Measurements from ENCODE around the gene SHMT1. TPM values are rescaled to one million over a fixed set of nuclear protein-coding genes. Genes with fewer than 3 reads are reported as not detected.

SHMT1 gene
- total RNA-seq, 3 donors from 2014 or later (not counting 1 experiment from before 2014, with no cell fraction given), result 8.8 to 19.2 (median 17.3) TPM

DNA sequence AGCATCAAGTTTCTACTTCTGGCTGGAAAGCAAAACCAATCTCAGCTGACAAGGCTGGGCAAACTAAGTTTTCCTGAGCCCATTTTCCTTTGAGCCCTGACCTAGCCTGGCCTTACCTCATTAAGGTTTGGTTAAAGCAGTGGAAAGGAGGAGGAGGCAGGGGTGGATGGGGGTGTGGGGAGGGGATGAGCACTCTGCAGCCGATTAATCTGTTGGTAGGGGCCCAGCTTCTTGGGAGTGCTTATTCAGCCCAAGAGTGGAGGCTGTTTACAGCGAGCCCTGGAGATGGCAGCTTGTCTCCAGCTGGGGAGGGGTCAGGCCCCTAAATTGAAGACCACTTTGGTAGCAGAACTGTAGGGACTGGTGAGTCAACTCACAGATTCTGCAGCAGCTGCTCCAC lies 36.3 kb downstream of the SHMT1 start:
- intact Hi-C loops (cut with micrococcal nuclease), result no loop called here
- no peak overlapping the region for H3K27ac Mint-ChIP-seq
- no peak overlapping the region for H3K27ac ChIP-seq (ENCODE audit: low read length)

DNA sequence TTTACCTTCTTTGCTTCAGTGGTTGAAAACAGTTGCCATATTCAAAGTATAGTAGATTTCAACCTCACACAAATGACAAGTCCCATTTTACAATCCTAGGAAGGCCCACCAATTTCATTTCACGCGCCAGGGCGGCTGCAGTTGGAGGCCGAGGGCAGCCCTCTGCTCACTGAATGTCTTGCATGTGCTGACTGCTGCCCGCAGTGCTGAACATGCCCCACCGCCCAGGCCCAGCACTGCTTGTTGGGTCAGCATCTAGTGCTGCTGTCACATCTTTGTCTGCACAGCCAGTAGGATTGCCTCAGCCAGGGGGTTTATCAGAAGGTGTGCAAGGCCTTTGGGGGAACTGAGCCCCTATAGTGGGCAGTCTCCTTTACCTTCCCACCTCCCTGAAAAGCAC lies 36.8 kb downstream of the SHMT1 start:
- H3K27me3 Mint-ChIP-seq (ENCODE audit: low read depth in 2 of 2), result no peaks in the 10 kb centered on the region

More for the DNA sequence above, 36.3 kb downstream of the SHMT1 start:
- Histone ChIP-seq H3K27me3 (ENCODE audit: control insufficient read depth, insufficient read depth, low read length) (no peaks in the 10 kb centered on the region), H3K4me3 (ENCODE audit: low read length) (no peak overlapping the region), H3K9me3 (ENCODE audit: control insufficient read depth, insufficient read depth, low read length) (no peaks in the 10 kb centered on the region), H3K36me3 (ENCODE audit: control insufficient read depth, insufficient read depth, low read length) (peaks cover 69% of the 10 kb centered on the region), H3K4me1 (ENCODE audit: control insufficient read depth, insufficient read depth, low read length) (peaks cover 15% of the 10 kb centered on the region)
- H3K27me3 Mint-ChIP-seq (ENCODE audit: low read depth in 2 of 2), result no peaks in the 10 kb centered on the region
- H3K36me3 Mint-ChIP-seq, result no peaks in the 10 kb centered on the region
- no peak overlapping the region for H3K4me3 Mint-ChIP-seq
- no peak for ATAC-seq
- H3K9me3 Mint-ChIP-seq, result no peaks in the 10 kb centered on the region
- no peak for DNase-seq
- H3K4me1 Mint-ChIP-seq, result peaks cover 4 to 13% of the 10 kb centered on the region in 2 donors
- TF ChIP-seq, protein P1, sequence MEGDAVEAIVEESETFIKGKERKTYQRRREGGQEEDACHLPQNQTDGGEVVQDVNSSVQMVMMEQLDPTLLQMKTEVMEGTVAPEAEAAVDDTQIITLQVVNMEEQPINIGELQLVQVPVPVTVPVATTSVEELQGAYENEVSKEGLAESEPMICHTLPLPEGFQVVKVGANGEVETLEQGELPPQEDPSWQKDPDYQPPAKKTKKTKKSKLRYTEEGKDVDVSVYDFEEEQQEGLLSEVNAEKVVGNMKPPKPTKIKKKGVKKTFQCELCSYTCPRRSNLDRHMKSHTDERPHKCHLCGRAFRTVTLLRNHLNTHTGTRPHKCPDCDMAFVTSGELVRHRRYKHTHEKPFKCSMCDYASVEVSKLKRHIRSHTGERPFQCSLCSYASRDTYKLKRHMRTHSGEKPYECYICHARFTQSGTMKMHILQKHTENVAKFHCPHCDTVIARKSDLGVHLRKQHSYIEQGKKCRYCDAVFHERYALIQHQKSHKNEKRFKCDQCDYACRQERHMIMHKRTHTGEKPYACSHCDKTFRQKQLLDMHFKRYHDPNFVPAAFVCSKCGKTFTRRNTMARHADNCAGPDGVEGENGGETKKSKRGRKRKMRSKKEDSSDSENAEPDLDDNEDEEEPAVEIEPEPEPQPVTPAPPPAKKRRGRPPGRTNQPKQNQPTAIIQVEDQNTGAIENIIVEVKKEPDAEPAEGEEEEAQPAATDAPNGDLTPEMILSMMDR (IDR thresholded peaks at IDR 0.05), result no peak
- WGBS (ENCODE audit: insufficient coverage), result 94% methylated on average over 2 of the region's 2 CpGs

DNA sequence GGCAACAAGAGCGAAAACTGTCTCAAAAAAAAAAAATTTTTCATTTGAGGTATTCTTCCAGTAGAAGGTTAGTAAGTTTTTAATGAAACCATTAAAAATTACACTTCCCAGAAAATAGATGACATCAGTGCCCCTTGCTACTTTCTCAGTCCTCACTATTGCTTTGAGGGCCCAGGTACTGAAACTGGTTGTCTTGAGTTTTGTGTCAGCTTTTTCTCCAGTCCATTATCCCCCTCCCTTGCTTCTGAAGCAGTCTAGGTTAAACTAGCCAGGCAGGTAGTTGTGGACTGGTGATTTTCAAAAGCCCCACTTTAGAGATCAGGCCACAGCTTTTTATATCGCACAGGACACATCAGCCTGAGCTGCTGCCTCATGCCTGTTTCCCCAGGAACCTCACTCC lies 37.3 kb downstream of the SHMT1 start:
- H3K4me3 ChIP-seq (ENCODE audit: low read length), result no peak overlapping the region
- DNase-seq, result no peak
- H3K36me3 ChIP-seq (ENCODE audit: control insufficient read depth, insufficient read depth, low read length), result peaks cover 69% of the 10 kb centered on the region
- TF ChIP-seq, protein P1 (IDR thresholded peaks at IDR 0.05), result no peak
- WGBS (ENCODE audit: insufficient coverage), result 95% methylated on average over 2 of the region's 2 CpGs
- Mint-ChIP-seq H3K36me3 (no peaks in the 10 kb centered on the region), H3K4me1 (peaks cover 5 to 10% of the 10 kb centered on the region in 2 donors), H3K9me3 (no peaks in the 10 kb centered on the region), H3K4me3 (no peak overlapping the region), H3K27ac (no peak overlapping the region), H3K27me3 (ENCODE audit: low read depth in 2 of 2) (no peaks in the 10 kb centered on the region)
- ATAC-seq, result no peak
- intact Hi-C loops (cut with micrococcal nuclease), result no loop called here
- H3K9me3 ChIP-seq (ENCODE audit: control insufficient read depth, insufficient read depth, low read length), result no peaks in the 10 kb centered on the region
- peaks cover 7% of the 10 kb centered on the region for H3K4me1 ChIP-seq (ENCODE audit: control insufficient read depth, insufficient read depth, low read length)
- H3K27me3 ChIP-seq (ENCODE audit: control insufficient read depth, insufficient read depth, low read length), result no peaks in the 10 kb centered on the region
- H3K27ac ChIP-seq (ENCODE audit: low read length), result no peak overlapping the region

More for the DNA sequence above, 36.8 kb downstream of the SHMT1 start:
- Mint-ChIP-seq H3K9me3 (no peaks in the 10 kb centered on the region), H3K36me3 (no peaks in the 10 kb centered on the region), H3K27ac (no peak overlapping the region), H3K4me1 (peaks cover 3 to 9% of the 10 kb centered on the region in 2 donors), H3K4me3 (no peak overlapping the region)
- DNase-seq (no peak), ATAC-seq (no peak)
- no peak overlapping the region for H3K4me3 ChIP-seq (ENCODE audit: low read length)
- no peaks in the 10 kb centered on the region for H3K9me3 ChIP-seq (ENCODE audit: control insufficient read depth, insufficient read depth, low read length)
- intact Hi-C loops (cut with micrococcal nuclease), result no loop called here
- WGBS (ENCODE audit: insufficient coverage), result 99% methylated on average over 6 of the region's 6 CpGs
- TF ChIP-seq, protein P1 (IDR thresholded peaks at IDR 0.05), result no peak
- H3K27me3 ChIP-seq (ENCODE audit: control insufficient read depth, insufficient read depth, low read length), result no peaks in the 10 kb centered on the region
- H3K36me3 ChIP-seq (ENCODE audit: control insufficient read depth, insufficient read depth, low read length), result peaks cover 66% of the 10 kb centered on the region
- peaks cover 10% of the 10 kb centered on the region for H3K4me1 ChIP-seq (ENCODE audit: control insufficient read depth, insufficient read depth, low read length)
- no peak overlapping the region for H3K27ac ChIP-seq (ENCODE audit: low read length)
